Activated CD8-positive, alpha-beta memory T cell treated with anti-CD3 and anti-CD28 coated beads, Interleukin-2, amount 10 ng/mL, durations not matched to agents 7 days and 5 days (primary cell): ENCODE results near the gene GOLGA6L7. TPM values are rescaled to one million over a fixed set of nuclear protein-coding genes. Genes with fewer than 3 reads are reported as not detected.
"Not testable (repeated sequence)": the region's sequence is repeated elsewhere in the genome, so short reads cannot be mapped to it uniquely, and the experiment has no call there.

Source experiments
- ATAC-seq: fragments of 150-1000 bp; cut with Tn5 transposase; one replicate; pipeline ENCODE4 v1.10.0; 2021; ENCODE audit warnings: moderate library complexity
- CTCF ChIA-PET: fragments of 350-600 bp; sonication (Branson Sonifier 250); formaldehyde crosslinking; loops from one replicate; lab custom pipeline; 2021; ENCODE audit warnings: antibody characterized with exemption; lab: Charles Lee
- DNase-seq: peaks from one replicate; pipeline ENCODE4 v3.0.0-alpha.2; 2020
- H3K27ac Mint-ChIP-seq: one replicate; pipeline ENCODE4 v1.8.0; 2021; ENCODE audit warnings: mild to moderate bottlenecking, mixed read lengths
- H3K27me3 Mint-ChIP-seq: one replicate; pipeline ENCODE4 v1.8.0; 2021; ENCODE audit warnings: mixed read lengths
- H3K36me3 Mint-ChIP-seq: one replicate; pipeline ENCODE4 v1.8.0; 2021; ENCODE audit warnings: mild to moderate bottlenecking, mixed read lengths
- H3K4me1 Mint-ChIP-seq: one replicate; pipeline ENCODE4 v1.8.0; 2021; ENCODE audit warnings: mixed read lengths
- H3K4me3 Mint-ChIP-seq: one replicate; pipeline ENCODE4 v1.8.0; 2021; ENCODE audit warnings: mild to moderate bottlenecking, moderate library complexity, mixed read lengths
- H3K9me3 Mint-ChIP-seq: one replicate; pipeline ENCODE4 v1.8.0; 2022; ENCODE audit warnings: low read depth, mixed read lengths
- total RNA-seq, 2 experiments: library from RNA; stranded (reverse); gene quantifications; one replicate each; pipeline ENCODE4 v1.2.3, GENCODE V29; 2021

GOLGA6L7 gene
- total RNA-seq, 2 experiments from 2014 or later: not detected

GRCh38 chr15:28847247-28847646, 1.2 kb downstream of the GOLGA6L7 start:
- CTCF ChIA-PET, H3K4me3 Mint-ChIP-seq, H3K27me3 Mint-ChIP-seq, H3K27ac Mint-ChIP-seq, H3K9me3 Mint-ChIP-seq, H3K36me3 Mint-ChIP-seq: not testable (repeated sequence)
- peak; percentile 96 for ATAC-seq
- DNase-seq: peak; percentile 63
- H3K4me1 Mint-ChIP-seq: peaks cover 15% of the 10 kb centered on the region

GRCh38 chr15:28844147-28844546, 4.3 kb downstream of the GOLGA6L7 start:
- CTCF ChIA-PET, H3K27ac Mint-ChIP-seq, ATAC-seq: not testable (repeated sequence)

GRCh38 chr15:28843520-28843919, 4.9 kb downstream of the GOLGA6L7 start:
- H3K9me3 Mint-ChIP-seq, H3K27ac Mint-ChIP-seq, H3K27me3 Mint-ChIP-seq, ATAC-seq, H3K36me3 Mint-ChIP-seq, H3K4me3 Mint-ChIP-seq, DNase-seq, CTCF ChIA-PET: not testable (repeated sequence)
- peaks cover 15% of the 10 kb centered on the region for H3K4me1 Mint-ChIP-seq

More at GRCh38 chr15:28844147-28844546, 4.3 kb downstream of the GOLGA6L7 start:
- DNase-seq, H3K27me3 Mint-ChIP-seq, H3K36me3 Mint-ChIP-seq, H3K4me3 Mint-ChIP-seq, H3K9me3 Mint-ChIP-seq: not testable (repeated sequence)
- peaks cover 15% of the 10 kb centered on the region for H3K4me1 Mint-ChIP-seq

- H3K27me3 Mint-ChIP-seq, ATAC-seq, CTCF ChIA-PET, H3K27ac Mint-ChIP-seq, H3K4me3 Mint-ChIP-seq, DNase-seq, H3K4me1 Mint-ChIP-seq, H3K9me3 Mint-ChIP-seq, H3K36me3 Mint-ChIP-seq: not testable (repeated sequence)
Measured at GRCh38 chr15:28842210-28842609, 6.2 kb downstream of the GOLGA6L7 start.

- H3K27ac Mint-ChIP-seq, ATAC-seq, H3K9me3 Mint-ChIP-seq, H3K27me3 Mint-ChIP-seq, H3K4me3 Mint-ChIP-seq, H3K4me1 Mint-ChIP-seq, DNase-seq, H3K36me3 Mint-ChIP-seq, CTCF ChIA-PET: not testable (repeated sequence)
Measured at GRCh38 chr15:28840285-28840684, 8.2 kb downstream of the GOLGA6L7 start.

- not testable (repeated sequence) for H3K4me3 Mint-ChIP-seq, H3K36me3 Mint-ChIP-seq, H3K9me3 Mint-ChIP-seq, H3K4me1 Mint-ChIP-seq, ATAC-seq, H3K27ac Mint-ChIP-seq, DNase-seq
- CTCF ChIA-PET: interaction anchor here (0.6 kb wide), 1 partner anchor 210 kb away, joined by 3 read pairs; no protein-coding TSS in a partner anchor
- peaks cover 14% of the 10 kb centered on the region for H3K27me3 Mint-ChIP-seq
Measured at GRCh38 chr15:28834957-28835585, 13.4 kb downstream of the GOLGA6L7 start.

- Mint-ChIP-seq H3K4me3 (peak overlapping the region; percentile 64), H3K27me3 (peaks cover 17% of the 10 kb centered on the region)
- peak; percentile 92 for ATAC-seq
- CTCF ChIA-PET, H3K36me3 Mint-ChIP-seq, H3K9me3 Mint-ChIP-seq, H3K27ac Mint-ChIP-seq, H3K4me1 Mint-ChIP-seq: not testable (repeated sequence)
- peak; percentile 56 for DNase-seq
Measured at GRCh38 chr15:28831897-28832587, 16.4 kb downstream of the GOLGA6L7 start.

GRCh38 chr15:28821420-28821819, 27.0 kb downstream of the GOLGA6L7 start:
- H3K4me3 Mint-ChIP-seq, ATAC-seq, H3K36me3 Mint-ChIP-seq, H3K27me3 Mint-ChIP-seq, DNase-seq, H3K9me3 Mint-ChIP-seq, CTCF ChIA-PET, H3K27ac Mint-ChIP-seq, H3K4me1 Mint-ChIP-seq: not testable (repeated sequence)

GRCh38 chr15:28819930-28820295, 28.5 kb downstream of the GOLGA6L7 start:
- H3K27me3 Mint-ChIP-seq, H3K36me3 Mint-ChIP-seq, DNase-seq, CTCF ChIA-PET, H3K4me3 Mint-ChIP-seq, ATAC-seq, H3K4me1 Mint-ChIP-seq, H3K27ac Mint-ChIP-seq, H3K9me3 Mint-ChIP-seq: not testable (repeated sequence)

GRCh38 chr15:28819019-28819929, 29.2 kb downstream of the GOLGA6L7 start:
- ATAC-seq (peak; percentile 80), DNase-seq (peak; percentile 42)
- H3K4me3 Mint-ChIP-seq: peak overlapping the region; percentile 20
- H3K27ac Mint-ChIP-seq: peak overlapping the region; percentile 66
- CTCF ChIA-PET, H3K36me3 Mint-ChIP-seq, H3K27me3 Mint-ChIP-seq, H3K4me1 Mint-ChIP-seq, H3K9me3 Mint-ChIP-seq: not testable (repeated sequence)

- H3K4me1 Mint-ChIP-seq: peaks cover 16% of the 10 kb centered on the region
- CTCF ChIA-PET, DNase-seq, ATAC-seq, H3K27ac Mint-ChIP-seq, H3K9me3 Mint-ChIP-seq, H3K27me3 Mint-ChIP-seq, H3K36me3 Mint-ChIP-seq, H3K4me3 Mint-ChIP-seq: not testable (repeated sequence)
Measured at GRCh38 chr15:28818168-28818567, 30.3 kb downstream of the GOLGA6L7 start.

- CTCF ChIA-PET, H3K9me3 Mint-ChIP-seq, DNase-seq, H3K27ac Mint-ChIP-seq, ATAC-seq, H3K4me3 Mint-ChIP-seq, H3K36me3 Mint-ChIP-seq: not testable (repeated sequence)
- Mint-ChIP-seq H3K27me3 (peaks cover 18% of the 10 kb centered on the region), H3K4me1 (peaks cover 13% of the 10 kb centered on the region)
Measured at GRCh38 chr15:28814059-28814458, 34.4 kb downstream of the GOLGA6L7 start.

GRCh38 chr15:28813392-28813791, 35.1 kb downstream of the GOLGA6L7 start:
- DNase-seq, H3K36me3 Mint-ChIP-seq, H3K4me1 Mint-ChIP-seq, CTCF ChIA-PET, H3K4me3 Mint-ChIP-seq, ATAC-seq, H3K9me3 Mint-ChIP-seq, H3K27ac Mint-ChIP-seq: not testable (repeated sequence)
- H3K27me3 Mint-ChIP-seq: peaks cover 22% of the 10 kb centered on the region
